T-helper 9 cell (primary cell): ENCODE data around the gene RBMS3.
"Not testable (repeated sequence)": the region's sequence is repeated elsewhere in the genome, so short reads cannot be mapped to it uniquely, and the experiment has no call there.

Experiments
- DNase-seq: peaks from one replicate; pipeline ENCODE4 v3.0.0-alpha.2; 2020

RBMS3 gene

GRCh38 chr3:29642393-29643033 is 361.6 kb downstream of the RBMS3 start:
- DNase-seq = no peak

- no peak for DNase-seq
Measured at GRCh38 chr3:29643034-29643425, 362.2 kb downstream of the RBMS3 start.

GRCh38 chr3:29644261-29644660 is 363.4 kb downstream of the RBMS3 start:
- DNase-seq = no peak

- no peak for DNase-seq
Measured at GRCh38 chr3:29644956-29645636, 364.2 kb downstream of the RBMS3 start.

GRCh38 chr3:29646043-29646442 is 365.2 kb downstream of the RBMS3 start:
- DNase-seq = no peak

- DNase-seq = no peak
Measured at GRCh38 chr3:29649815-29650547, 369.1 kb downstream of the RBMS3 start.

GRCh38 chr3:29653680-29654079 is 372.8 kb downstream of the RBMS3 start:
- no peak for DNase-seq

- no peak for DNase-seq
Measured at GRCh38 chr3:29655015-29655747, 374.3 kb downstream of the RBMS3 start.

- DNase-seq = no peak
Measured at GRCh38 chr3:29665688-29666087, 384.8 kb downstream of the RBMS3 start.

GRCh38 chr3:29668233-29668632 is 387.4 kb downstream of the RBMS3 start:
- DNase-seq = no peak

GRCh38 chr3:29668728-29669127 is 387.9 kb downstream of the RBMS3 start:
- no peak for DNase-seq

- DNase-seq = not testable (repeated sequence)
Measured at GRCh38 chr3:29670476-29670875, 389.6 kb downstream of the RBMS3 start.

GRCh38 chr3:29677421-29677820 is 396.6 kb downstream of the RBMS3 start:
- no peak for DNase-seq

- DNase-seq = no peak
Measured at GRCh38 chr3:29679944-29680343, 399.1 kb downstream of the RBMS3 start.

GRCh38 chr3:29683018-29683993 is 402.4 kb downstream of the RBMS3 start:
- DNase-seq = no peak

- no peak for DNase-seq
Measured at GRCh38 chr3:29686889-29687592, 406.2 kb downstream of the RBMS3 start.

- DNase-seq = no peak
Measured at GRCh38 chr3:29690686-29691353, 409.9 kb downstream of the RBMS3 start.

- no peak for DNase-seq
Measured at GRCh38 chr3:29693863-29694262, 413.0 kb downstream of the RBMS3 start.

- DNase-seq = no peak
Measured at GRCh38 chr3:29694331-29694730, 413.5 kb downstream of the RBMS3 start.

GRCh38 chr3:29694783-29695182 is 413.9 kb downstream of the RBMS3 start:
- no peak for DNase-seq

- DNase-seq = no peak
Measured at GRCh38 chr3:29695201-29695600, 414.3 kb downstream of the RBMS3 start.
